ENCODE results near the gene BAG3. TPM values are rescaled to one million over a fixed set of nuclear protein-coding genes. Genes with fewer than 3 reads are reported as not detected.

Gene BAG3
- total and polyA plus RNA-seq, 9 of the 15 experiments (the other 6 are each of a cell fraction or from before 2014, with no cell fraction given) = 2.6 to 27.4 (median 7.2) TPM

DNA sequence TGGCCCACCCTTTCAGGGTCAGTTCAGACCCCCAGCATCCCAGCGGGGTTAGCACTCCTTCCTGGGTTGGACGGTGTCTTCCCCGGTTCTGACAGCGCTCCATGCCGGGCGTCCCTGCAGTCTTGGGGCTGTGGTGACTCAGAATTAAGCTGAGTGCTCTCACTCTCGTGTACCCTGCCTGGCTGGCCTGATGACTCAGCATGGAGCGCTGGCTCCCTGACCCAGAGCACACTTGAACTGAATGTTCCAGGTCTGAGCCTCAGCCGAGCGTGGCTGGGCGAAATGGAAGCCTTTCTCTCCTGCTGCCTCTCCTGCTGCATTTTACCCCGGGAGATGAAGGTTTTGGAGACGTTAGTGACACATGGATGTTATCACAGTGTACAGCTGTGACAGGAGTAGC lies 7.1 kb downstream of the BAG3 start (continued):
- TF ChIP-seq, protein P1, sequence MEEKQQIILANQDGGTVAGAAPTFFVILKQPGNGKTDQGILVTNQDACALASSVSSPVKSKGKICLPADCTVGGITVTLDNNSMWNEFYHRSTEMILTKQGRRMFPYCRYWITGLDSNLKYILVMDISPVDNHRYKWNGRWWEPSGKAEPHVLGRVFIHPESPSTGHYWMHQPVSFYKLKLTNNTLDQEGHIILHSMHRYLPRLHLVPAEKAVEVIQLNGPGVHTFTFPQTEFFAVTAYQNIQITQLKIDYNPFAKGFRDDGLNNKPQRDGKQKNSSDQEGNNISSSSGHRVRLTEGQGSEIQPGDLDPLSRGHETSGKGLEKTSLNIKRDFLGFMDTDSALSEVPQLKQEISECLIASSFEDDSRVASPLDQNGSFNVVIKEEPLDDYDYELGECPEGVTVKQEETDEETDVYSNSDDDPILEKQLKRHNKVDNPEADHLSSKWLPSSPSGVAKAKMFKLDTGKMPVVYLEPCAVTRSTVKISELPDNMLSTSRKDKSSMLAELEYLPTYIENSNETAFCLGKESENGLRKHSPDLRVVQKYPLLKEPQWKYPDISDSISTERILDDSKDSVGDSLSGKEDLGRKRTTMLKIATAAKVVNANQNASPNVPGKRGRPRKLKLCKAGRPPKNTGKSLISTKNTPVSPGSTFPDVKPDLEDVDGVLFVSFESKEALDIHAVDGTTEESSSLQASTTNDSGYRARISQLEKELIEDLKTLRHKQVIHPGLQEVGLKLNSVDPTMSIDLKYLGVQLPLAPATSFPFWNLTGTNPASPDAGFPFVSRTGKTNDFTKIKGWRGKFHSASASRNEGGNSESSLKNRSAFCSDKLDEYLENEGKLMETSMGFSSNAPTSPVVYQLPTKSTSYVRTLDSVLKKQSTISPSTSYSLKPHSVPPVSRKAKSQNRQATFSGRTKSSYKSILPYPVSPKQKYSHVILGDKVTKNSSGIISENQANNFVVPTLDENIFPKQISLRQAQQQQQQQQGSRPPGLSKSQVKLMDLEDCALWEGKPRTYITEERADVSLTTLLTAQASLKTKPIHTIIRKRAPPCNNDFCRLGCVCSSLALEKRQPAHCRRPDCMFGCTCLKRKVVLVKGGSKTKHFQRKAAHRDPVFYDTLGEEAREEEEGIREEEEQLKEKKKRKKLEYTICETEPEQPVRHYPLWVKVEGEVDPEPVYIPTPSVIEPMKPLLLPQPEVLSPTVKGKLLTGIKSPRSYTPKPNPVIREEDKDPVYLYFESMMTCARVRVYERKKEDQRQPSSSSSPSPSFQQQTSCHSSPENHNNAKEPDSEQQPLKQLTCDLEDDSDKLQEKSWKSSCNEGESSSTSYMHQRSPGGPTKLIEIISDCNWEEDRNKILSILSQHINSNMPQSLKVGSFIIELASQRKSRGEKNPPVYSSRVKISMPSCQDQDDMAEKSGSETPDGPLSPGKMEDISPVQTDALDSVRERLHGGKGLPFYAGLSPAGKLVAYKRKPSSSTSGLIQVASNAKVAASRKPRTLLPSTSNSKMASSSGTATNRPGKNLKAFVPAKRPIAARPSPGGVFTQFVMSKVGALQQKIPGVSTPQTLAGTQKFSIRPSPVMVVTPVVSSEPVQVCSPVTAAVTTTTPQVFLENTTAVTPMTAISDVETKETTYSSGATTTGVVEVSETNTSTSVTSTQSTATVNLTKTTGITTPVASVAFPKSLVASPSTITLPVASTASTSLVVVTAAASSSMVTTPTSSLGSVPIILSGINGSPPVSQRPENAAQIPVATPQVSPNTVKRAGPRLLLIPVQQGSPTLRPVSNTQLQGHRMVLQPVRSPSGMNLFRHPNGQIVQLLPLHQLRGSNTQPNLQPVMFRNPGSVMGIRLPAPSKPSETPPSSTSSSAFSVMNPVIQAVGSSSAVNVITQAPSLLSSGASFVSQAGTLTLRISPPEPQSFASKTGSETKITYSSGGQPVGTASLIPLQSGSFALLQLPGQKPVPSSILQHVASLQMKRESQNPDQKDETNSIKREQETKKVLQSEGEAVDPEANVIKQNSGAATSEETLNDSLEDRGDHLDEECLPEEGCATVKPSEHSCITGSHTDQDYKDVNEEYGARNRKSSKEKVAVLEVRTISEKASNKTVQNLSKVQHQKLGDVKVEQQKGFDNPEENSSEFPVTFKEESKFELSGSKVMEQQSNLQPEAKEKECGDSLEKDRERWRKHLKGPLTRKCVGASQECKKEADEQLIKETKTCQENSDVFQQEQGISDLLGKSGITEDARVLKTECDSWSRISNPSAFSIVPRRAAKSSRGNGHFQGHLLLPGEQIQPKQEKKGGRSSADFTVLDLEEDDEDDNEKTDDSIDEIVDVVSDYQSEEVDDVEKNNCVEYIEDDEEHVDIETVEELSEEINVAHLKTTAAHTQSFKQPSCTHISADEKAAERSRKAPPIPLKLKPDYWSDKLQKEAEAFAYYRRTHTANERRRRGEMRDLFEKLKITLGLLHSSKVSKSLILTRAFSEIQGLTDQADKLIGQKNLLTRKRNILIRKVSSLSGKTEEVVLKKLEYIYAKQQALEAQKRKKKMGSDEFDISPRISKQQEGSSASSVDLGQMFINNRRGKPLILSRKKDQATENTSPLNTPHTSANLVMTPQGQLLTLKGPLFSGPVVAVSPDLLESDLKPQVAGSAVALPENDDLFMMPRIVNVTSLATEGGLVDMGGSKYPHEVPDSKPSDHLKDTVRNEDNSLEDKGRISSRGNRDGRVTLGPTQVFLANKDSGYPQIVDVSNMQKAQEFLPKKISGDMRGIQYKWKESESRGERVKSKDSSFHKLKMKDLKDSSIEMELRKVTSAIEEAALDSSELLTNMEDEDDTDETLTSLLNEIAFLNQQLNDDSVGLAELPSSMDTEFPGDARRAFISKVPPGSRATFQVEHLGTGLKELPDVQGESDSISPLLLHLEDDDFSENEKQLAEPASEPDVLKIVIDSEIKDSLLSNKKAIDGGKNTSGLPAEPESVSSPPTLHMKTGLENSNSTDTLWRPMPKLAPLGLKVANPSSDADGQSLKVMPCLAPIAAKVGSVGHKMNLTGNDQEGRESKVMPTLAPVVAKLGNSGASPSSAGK (IDR thresholded peaks at IDR 0.05) = 0 out of 2 replicates have a peak, but pooled peaks have one; percentile 29
- TF ChIP-seq YY1 (IDR thresholded peaks at IDR 0.05; ENCODE audit: borderline replicate concordance in 1 of 3, control insufficient read depth in 1 of 3, extremely low read depth in 1 of 3, insufficient read depth in 3 of 3, insufficient read length in 1 of 3, insufficient replicate concordance in 2 of 3, low read depth in 1 of 3, low read length in 2 of 3) (peak in 1 of 3 experiments; percentile 21), FOSL1 (tag; conservative IDR thresholded peaks at IDR 0.05) (peak; percentile 92), CUX1 (CRISPR knock-in tag; IDR thresholded peaks at IDR 0.05) (no peak), MECOM (CRISPR knock-in tag; IDR thresholded peaks at IDR 0.05) (no peak), FOXK1 (CRISPR knock-in tag; IDR thresholded peaks at IDR 0.05; ENCODE audit: borderline replicate concordance) (no peak), TFAP4 (CRISPR knock-in tag; IDR thresholded peaks at IDR 0.05; ENCODE audit: borderline replicate concordance) (peak; percentile 49; the same call in 1 of the 2 replicates), ZNF316 (IDR thresholded peaks at IDR 0.05) (peak; percentile 97), BHLHE40 (IDR thresholded peaks at IDR 0.05; ENCODE audit: low read length) (peak; percentile 79; the same call in 1 of the 2 replicates), CBFA2T3 (IDR thresholded peaks at IDR 0.05) (peak; percentile 21; the same call in 1 of the 2 replicates)
